Measurements from ENCODE around the gene ISM2.

Gene ISM2

DNA sequence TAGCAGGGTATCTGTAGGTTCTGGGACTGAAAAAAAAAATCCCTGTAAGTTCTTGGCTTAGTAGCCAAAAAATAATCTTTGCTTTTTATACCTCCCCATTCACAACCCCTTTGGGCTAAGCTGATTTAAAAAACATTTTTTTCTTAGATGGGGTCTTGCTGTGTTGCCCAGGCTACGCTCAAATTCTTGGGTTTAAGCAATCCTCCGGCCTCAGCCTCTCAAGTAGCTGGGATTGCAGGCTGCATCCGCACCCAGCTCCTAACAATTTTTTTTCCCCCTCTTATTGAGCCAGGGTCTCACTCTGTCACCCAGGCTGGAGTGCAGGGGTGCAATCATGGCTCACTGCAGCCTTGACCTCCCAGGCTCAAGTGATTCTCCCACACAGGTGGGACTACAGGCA, 9.1 kb upstream of the ISM2 start:
- no peak for DNase-seq (ENCODE audit: low spot score)

DNA sequence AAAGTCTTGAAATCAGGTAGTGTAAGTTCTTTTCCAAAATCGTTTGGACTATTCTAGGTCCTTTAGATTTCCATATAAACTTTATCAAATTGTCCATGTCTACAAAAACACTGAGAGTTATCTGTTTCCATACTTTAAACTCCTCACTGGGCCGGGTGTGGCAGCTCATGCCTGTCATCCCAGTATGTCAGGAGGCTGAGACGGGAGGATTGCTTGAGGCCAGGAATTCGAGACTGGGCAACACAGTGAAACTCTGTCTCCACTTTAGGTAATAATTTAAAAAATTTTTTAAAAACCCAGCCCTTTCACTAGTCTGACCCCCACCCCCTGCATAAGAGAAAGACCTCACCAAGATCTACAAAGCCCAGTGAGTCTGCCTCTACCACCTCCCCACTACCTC, 6.4 kb upstream of the ISM2 start:
- DNase-seq (ENCODE audit: low spot score), result no peak

DNA sequence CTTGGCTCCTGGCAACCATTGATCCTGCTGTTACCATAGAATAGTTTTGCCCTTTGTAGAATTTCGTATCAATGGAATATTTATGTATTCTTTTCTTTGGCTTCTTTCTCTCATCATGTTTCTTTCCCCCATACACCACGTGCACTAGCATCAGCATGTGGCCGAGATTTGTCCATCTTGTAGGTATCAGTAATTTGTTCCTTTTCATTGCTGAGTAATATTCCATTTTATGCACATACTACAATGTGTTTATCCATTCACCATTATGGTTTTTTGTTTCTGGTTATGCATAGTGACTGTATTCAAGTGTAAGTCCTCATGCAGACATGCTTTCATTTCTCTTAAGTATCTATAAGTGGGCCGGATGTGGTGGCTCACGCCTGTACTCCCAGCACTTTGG, 4.5 kb upstream of the ISM2 start:
- DNase-seq (ENCODE audit: low spot score), result no peak

DNA sequence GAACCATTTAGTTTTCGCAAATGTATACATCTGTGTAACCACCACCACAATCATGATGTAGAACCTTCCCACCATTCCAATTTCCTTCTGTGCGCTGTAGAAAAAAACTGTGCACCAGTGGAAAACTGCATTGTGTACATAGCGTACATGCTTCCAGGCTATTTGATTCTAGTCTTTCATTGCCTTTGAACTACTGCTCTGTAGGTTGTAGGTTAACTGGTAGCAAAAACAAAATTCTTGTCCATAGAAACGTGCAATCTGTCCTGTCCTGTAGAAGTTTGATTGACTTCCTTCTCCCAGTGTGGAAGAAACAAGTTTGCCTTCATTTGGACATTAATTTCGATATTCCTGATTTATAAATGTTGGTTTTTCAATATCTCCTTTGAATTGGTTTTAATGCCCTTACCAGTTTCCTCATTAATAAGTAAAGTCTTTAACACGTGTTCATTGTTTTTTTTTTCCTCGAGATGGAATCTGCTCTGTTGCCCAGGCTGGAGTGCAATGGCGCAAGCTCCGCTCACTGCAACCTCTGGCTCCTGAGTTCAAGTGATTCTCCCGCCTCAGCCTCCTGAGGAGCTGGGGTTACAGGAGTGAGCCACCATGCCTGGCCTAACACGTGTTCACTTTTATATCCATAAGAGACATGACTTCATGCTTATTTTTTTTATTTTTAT, 3.6 kb upstream of the ISM2 start:
- DNase-seq (ENCODE audit: low spot score), result no peak

DNA sequence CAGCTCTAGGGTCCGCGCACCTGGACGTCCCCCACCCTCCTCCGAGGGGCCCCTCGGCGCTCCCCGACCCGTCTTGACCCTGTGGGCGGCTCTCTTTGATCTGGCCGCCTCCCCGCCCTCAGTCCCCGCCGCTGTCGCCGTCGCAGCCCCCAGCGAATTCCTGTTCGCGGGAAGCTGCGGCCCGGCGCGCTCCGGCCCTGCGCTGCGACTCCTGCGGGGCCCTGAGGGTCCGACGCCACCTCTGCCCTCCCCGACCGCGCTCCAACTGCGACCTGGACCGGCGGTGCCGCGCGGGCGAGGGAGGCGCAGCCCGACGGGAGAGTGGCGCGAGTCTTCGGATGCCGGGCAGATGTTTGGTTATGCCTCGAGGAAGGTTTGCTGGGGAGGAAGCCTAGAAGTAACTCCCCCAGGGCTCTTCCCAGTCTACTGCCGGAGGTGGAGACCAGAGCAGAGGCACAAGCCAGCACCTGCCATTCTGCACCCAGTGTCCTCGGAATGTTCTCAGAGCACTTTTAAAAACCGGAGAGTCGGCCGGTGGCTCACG, 440 bp upstream of the ISM2 start:
- DNase-seq (ENCODE audit: low spot score), result no peak

DNA sequence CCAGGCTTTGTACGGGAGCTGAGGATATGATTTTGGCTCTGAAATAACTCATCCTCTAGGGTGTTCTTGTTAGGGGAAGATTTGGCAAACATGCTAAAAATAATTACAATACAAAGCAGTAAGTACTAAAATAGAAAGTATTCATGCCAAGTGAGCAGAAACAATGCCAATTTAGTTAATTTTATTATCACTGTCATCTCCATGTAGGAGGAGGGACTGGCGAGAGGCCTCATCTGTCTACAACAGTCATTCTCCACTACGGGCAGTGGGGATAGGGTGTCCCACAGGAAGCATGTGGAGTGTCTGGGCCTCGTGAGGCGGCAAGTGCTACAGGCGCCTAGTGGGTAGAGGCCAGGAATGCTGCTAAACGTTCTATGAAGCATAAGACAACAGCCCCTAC, 3.3 kb downstream of the ISM2 start:
- DNase-seq (ENCODE audit: low spot score), result no peak

DNA sequence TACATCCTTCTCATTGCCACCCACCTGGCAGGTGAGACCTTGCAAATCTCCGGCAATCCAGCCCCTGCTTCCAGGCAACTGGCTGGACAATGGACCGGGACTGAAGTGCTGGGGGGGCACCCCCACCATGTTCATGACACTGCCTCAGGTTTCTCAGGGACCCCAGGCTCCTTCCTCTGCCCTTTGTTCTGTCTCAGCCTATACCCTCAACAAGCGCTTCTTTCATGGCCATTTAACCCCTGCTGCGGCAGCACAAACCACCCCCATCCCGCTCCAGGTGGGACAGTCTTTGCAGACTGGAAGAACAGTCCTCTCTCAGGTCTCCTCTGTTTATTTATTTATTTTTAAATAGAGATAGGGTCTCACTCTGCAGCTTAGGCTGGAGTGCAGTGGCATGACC, 7.6 kb downstream of the ISM2 start:
- no peak for DNase-seq (ENCODE audit: low spot score)

DNA sequence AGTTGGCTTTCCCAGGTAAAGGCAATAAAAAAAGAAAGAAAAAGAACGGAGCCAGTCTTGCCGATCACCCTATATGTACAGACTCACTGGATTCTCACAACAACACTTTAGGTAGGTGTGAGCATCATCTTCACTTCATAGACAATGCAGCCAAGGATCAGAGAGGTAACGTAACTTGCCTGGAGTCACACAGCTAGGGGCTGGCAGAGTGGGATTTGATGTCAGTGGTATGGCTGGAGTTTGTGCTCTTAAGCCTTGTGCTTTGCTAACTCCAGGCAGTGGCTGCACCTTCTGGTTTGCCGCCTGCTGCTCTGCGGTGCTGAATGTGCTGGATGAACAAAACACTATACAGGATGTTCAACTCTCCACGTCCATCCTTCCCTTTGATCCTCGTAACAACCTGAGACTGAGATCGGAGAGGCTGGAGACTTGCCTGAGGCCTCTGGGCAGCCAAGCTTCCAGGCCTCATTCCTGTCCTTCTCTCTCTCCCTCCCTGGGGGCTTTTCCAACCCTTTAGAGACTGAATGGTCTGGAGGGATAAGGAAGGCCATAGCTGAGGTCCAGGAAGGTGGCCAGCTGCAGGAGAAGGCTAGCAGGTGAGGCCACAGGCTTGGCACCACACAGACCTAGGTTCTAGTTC, 8.1 kb downstream of the ISM2 start:
- DNase-seq (ENCODE audit: low spot score), result no peak

DNA sequence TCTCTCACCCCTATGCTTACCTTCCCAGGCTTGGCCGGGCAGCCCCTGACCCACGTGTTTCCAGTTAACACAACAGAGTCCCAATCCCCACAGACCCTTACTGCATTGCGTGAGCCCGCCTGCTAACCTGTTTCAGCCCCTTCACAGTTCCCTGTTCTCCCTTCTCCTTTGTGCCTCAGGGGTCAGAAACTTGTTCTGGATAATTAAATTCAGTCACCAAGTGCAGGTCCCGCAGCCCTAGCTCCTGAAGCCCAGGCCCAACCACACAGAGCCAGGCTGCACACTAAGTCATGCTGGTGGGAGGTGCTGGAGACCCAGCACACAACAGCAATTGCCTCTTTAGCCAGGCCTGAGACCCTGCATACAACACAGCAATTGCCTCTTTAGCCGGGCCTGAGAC, 9.6 kb downstream of the ISM2 start:
- no peak for DNase-seq (ENCODE audit: low spot score)

DNA sequence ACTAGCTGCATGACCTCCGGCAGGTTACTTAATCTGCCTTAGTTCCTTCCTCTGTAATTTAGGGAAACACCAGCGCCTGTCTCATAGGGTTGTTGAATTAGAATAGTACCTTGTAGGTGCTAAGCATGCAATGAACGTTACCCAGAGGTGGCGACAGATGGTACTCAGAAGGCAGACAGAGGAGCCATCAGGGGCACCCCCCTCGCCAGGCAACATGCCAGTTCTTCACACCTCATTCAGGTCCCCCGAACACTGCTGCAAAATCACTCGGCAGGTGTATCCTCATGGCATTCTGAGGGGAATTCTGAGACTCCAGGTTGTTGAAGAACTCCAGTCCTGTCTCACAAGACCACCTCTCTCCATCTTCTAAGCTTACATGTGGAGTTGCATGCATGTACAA, 10.1 kb downstream of the ISM2 start:
- no peak for DNase-seq (ENCODE audit: low spot score)

DNA sequence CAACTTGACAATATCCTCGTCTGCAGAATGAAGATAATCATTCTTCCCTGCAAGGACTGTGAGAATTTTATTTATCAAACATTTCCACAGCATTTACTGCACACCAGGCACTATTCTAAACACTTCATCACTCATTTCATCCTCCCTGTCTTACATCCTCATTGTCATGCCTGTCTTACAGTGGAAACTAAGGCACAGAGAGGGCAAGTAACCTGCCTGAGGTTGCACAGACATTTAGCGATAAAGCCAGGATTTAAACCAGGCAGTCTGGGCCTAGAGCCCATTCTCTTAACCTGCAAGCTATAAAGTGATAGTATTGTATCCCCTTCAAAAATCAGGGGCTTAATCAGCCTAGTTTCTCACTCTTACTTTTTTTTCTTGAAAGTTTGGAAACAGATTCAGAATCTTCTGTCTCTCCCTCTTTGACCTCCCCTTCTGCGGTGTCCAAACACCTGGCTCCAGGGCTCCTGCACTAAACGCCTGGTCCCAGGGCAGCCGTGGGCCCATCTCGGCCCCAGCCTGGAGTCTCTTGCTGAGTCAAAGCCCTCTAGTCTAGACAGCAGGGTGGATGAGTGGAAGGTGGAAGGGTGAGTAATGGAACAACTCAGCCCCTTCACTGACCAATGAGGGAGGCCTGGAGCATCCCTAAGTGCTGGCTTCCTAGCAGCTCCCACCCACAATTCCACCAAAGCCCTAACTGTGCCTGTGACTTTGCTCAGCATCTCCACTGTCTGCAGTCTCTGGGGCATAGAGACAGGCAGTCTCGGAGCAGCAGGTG, 12.5 kb downstream of the ISM2 start:
- DNase-seq (ENCODE audit: low spot score), result peak; percentile 30

DNA sequence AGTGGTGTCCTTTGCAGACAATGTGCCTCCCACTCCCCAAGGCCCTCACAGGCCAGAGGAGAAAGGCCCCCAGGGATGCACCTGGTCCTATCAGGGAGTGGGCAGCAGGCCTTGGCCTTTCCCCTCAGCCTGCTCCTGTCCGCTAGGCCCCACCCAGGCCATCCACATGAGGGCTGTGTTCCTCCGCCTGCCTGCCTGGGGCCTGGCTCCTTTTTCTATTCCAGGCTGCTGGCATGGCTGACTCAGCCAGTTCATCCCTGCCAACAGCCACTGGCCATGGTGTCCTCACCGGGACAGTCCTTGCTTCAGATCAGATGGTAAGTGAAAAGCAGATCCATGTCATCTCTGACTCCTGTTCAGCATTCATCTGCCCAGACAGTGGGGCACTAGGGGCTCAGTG, 13.4 kb downstream of the ISM2 start:
- DNase-seq (ENCODE audit: low spot score), result no peak

DNA sequence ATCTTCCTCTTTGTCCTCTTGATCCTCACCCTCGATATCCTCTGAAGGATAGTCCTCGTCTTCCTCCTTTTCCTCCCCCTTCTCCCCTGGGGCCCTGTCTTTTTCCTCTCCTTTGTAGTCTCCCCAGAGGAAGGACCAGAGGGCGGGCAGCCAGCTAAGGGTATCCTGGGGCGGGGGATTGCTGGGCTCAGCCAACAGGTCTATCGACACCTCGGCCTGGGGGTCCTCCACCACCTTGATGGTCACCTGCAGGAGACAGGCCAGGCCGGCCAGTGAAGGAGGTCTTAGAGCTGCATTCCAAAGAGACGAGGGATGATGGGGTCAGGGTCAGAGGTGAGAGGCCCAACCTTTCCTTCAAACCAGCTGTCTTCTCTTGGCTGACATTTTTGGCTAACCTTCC, 16.2 kb downstream of the ISM2 start:
- DNase-seq (ENCODE audit: low spot score), result no peak

DNA sequence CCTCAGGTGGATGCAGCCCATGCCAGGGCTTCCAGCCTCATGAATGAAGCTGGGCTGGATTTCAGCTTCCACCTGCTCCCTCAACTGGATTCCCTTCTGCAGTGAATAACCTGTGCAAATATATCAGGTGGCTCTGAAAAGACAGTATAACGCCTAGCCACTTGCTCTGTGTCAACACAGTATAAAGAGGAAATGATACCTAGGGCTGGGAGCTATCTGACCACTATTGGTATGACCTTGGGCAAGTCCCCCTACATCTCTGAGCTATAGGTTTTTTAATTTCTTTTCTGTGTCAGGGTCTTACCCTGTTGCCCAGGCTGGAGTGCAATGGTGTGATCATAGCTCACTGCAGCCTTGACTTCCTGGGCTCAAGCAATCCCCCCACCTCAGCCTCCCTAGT, 19.8 kb downstream of the ISM2 start:
- DNase-seq (ENCODE audit: low spot score), result no peak

DNA sequence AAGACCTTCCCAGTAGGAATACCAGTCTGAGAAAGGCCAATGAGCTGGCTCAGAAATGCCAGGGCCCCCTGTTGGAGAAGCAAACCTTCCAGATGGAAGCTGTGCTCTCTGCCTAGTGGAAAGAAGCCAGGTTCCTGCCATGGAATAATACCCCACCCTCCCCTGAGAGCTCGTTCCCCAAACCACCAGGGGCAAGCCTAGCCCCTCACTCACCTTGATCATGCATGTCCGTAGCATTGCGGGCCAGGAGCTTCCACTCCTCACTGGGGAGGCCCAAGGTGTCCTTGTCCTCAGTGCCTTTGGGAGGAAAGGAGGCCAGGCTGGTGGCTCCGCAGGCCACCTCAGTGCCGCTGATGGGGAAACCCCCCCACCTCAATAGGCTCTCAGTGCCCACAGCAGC, 20.6 kb downstream of the ISM2 start:
- DNase-seq (ENCODE audit: low spot score), result no peak

DNA sequence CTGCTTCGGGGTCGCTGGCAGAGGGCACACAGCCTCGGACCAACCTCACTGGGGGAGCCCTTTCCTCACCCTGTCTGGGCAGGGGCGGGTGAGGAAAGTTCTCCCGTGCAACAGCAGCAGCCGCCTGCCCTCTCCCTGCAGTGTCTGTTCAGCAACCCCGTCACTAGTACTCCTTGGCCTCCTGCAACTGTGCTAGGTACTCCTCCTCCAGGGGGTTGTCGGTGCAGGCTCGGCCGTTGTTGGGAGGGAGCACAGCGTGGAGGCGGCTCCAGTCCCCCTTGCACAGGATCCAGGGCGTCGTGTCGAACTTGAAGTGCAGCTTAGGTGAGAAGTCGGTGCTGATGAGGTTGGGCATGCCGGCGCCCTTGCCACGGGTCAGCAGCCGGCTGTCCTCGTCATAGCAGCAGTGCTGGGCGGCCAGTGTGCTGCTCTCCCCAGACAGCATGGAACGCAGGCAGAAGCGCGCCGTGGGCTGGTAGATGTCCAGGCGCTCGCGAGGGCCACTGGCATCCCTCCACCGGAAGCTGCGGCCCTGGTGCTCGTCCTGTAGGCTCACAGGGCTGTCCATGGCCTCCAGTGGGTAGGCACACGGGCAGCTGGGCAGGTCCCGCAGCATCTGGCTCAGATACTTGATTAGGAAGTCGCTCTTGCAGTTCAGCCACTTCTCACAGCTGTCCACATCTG, 23.0 kb downstream of the ISM2 start:
- no peak for DNase-seq (ENCODE audit: low spot score)

DNA sequence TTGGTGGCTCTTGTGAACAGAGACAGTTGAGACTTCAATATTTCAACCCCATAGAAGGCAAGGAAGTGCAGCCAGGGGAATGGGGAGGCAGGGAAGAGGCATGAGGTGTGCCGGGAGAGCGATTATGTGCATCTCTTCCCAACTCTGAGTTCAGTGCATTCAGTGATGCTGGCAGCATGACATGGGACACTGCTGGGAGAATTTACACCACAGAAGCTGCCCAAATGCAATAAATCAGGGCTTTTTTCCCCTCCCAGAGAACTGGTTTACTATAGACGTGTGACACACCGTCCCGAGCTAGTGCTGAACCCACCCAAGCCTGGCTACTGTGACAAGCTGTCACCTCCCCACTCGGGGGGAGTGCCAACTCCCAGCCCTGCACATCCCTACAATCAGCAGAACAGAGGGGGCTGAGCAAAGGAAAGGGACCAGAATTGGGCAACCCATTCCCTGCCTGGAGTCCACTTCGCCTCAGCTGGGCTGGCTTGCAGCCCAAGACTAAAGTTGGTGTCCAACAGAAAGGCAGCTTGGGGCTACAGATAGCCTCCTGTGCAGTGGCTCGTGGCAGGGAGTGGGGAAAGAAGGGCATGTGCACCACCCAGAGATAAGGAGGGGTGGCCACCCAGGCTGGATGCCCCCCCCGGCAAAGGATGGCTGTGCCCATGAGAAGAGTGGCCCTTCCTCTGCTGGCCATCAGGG, 24.0 kb downstream of the ISM2 start:
- no peak for DNase-seq (ENCODE audit: low spot score)

DNA sequence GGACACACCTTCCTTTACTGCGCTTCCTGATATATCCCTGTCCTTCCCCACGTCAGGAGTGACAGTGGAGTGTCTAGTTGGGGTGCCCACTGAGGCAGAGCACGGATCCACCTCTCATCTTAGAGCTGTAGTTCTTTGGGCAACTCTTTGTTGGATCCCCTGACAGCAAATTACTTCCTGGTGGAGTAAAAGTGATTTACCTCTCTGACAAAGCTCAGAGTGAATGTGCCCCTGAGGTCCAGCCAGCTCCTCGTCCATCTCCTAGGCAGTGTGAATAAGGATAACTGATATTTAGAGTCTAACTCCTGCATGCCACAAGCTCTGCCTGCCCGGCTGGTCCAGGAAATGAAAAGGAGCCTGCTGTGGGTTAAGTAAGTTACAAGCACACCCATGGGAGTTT, 24.7 kb downstream of the ISM2 start:
- no peak for DNase-seq (ENCODE audit: low spot score)

DNA sequence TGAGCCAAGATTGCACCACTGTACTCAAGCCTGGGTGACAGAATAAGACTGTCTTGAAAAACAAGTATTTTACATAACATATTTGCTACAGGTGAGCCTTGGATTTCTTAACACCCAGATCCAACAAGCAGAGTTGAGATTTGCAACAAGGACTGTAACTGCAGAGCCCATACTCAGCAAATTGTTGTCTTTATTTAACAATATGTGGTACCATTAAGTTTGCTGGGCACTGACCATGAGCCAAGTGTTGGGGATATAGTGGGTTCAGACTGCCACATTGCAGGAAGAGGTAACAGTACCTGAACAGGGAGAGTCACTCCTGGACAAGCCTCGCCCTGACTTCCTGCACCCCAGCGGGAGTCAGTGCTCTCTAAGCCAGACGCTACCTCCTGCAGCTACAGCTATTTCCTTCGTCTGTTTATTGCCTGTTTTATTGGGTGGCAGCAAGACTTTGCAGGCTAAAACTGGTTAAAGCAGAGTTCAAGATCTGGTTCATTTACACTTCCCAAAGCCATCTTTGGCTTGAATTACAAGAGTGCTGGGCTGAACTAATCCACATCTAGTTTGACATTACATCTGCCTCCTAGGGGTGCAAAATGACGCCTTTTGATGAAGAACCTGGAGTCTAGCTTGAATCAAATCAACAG, 28.3 kb downstream of the ISM2 start:
- no peak for DNase-seq (ENCODE audit: low spot score)

DNA sequence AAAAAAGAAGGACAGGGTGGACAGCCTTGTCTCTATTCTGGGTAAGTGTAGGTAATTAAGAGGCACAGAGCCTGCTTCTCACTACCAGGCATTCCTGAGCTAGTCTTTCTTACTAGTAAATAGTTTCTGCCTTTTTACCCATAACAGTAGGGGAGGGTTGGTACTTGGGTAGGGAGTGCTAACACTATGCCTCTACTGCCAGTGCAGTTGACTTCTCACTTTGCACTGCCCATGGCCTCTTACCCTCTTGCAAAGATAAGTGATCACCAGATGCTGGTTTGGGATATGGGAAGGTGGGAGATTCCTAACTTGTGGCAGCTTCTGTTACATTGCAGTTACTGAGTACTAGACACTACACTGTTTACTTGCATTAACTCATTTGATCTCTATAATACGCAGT, 29.1 kb downstream of the ISM2 start:
- DNase-seq (ENCODE audit: low spot score), result no peak

DNA sequence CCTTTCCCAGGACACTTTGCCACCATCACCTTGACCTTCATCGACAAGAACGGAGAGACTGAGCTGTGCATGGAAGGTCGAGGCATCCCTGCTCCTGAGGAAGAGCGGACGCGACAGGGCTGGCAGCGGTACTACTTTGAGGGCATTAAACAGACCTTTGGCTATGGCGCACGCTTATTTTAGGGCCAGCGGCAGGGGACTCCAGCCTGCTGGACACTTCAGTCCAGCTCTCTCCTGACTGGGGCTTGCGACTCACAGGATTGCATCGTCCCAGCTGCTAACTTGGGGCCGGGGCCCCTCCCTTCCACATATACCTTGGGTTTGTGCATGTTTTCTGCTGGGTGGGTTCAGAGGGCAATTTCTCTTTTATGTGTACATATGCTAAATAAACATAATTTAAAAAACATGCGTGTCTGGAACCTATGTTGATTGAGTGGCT, 29.5 kb downstream of the ISM2 start:
- no peak for DNase-seq (ENCODE audit: low spot score)
